HCT116 (cell line): ENCODE measurements around the gene KDM3B. TPM values are rescaled to one million over a fixed set of nuclear protein-coding genes. Genes with fewer than 3 reads are reported as not detected.

Experiments used
- ATAC-seq: fragments of 200-7000 bp; cut with Tn5 transposase; 2 replicates; pipeline ENCODE4 v1.9.1; 2020; ENCODE audit warnings: mild to moderate bottlenecking, moderate library complexity
- BruUV-seq: library from RNA; stranded (reverse); fragments of 400-500 nt; replicated peaks from 2 replicates; lab custom pipeline; 2021; lab: Mats Ljungman, UMichigan
- CTCF ChIA-PET: fragments of 300-600 bp; sonication (Branson Sonifier 250); formaldehyde crosslinking; loops from one replicate; lab custom pipeline; 2021; ENCODE audit warnings: antibody characterized with exemption; lab: Charles Lee
- POLR2A ChIA-PET: fragments of 300-600, 350-600 bp; sonication (Branson Sonifier 250); formaldehyde crosslinking; loops from one replicate; lab custom pipeline; 2021; ENCODE audit warnings: antibody characterized with exemption; lab: Charles Lee
- RAD21 ChIA-PET, 2 experiments: fragments of 300-600 bp; sonication (Branson Sonifier 250); formaldehyde crosslinking; loops; one replicate each; lab custom pipeline; 2023; ENCODE audit warnings: low total read pairs in 2 of 2; ENCODE audit not compliant: uncharacterized antibody in 2 of 2, unreplicated experiment in 2 of 2, low non-redundant PET in 1 of 2; lab: Charles Lee
- DNase-seq: peaks from one replicate; pipeline ENCODE4 v3.0.0-alpha.2; 2010; ENCODE audit warnings: low read depth, low spot score
- H2AFZ ChIP-seq: fragments of 200-600 bp; shearing (Covaris generic), sonication (generic); 2 replicates; pipeline ENCODE4 v1.6.1; 2017; ENCODE audit warnings: low read depth, mixed run types, mixed read lengths, antibody characterized with exemption, low read length; ENCODE audit not compliant: poor library complexity, severe bottlenecking
- H3K27ac ChIP-seq: 2 replicates; pipeline ENCODE4 v1.5.1; 2012; ENCODE audit warnings: low read depth, low read length
- H3K27me3 ChIP-seq: fragments of 200-600 bp; sonication (generic); 2 replicates; pipeline ENCODE4 v1.6.1; 2016; ENCODE audit warnings: mixed run types, low read length, mixed read lengths; ENCODE audit not compliant: insufficient read depth
- H3K36me3 ChIP-seq, 2 experiments: fragments of 200-500 bp in 1 of 2; fragments of 200-600 bp in 1 of 2; sonication (Bioruptor generic) in 1 of 2; sonication (generic) in 1 of 2; 2 replicates each; pipeline versions ENCODE4 v1.5.1 to v1.6.1; 2014 to 2016; ENCODE audit warnings: low read length in 2 of 2, inconsistent platforms in 1 of 2, mixed read lengths in 1 of 2, mixed run types in 1 of 2; ENCODE audit not compliant: insufficient read depth in 2 of 2, control insufficient read depth in 1 of 2
- H3K4me1 ChIP-seq, 2 experiments: fragments of 200-600 bp in 1 of 2; sonication (generic) in 1 of 2; 2 replicates each; pipeline versions ENCODE4 v1.5.1 to v1.6.1; 2012 to 2017; ENCODE audit warnings: low read length in 2 of 2, inconsistent platforms in 1 of 2, mild to moderate bottlenecking in 1 of 2, mixed read lengths in 1 of 2, mixed run types in 1 of 2, moderate library complexity in 1 of 2; ENCODE audit not compliant: insufficient read depth in 2 of 2, control insufficient read depth in 1 of 2
- H3K4me2 ChIP-seq: fragments of 200-600 bp; sonication (generic); 2 replicates; pipeline ENCODE4 v1.6.1; 2017; ENCODE audit warnings: mixed run types, low read length, mixed read lengths
- H3K4me3 ChIP-seq, 2 experiments: fragments of 200-600 bp in 1 of 2; sonication (generic) in 1 of 2; replicated peaks in 1 of 2; 2 replicates each; pipeline ENCODE4 v1.5.1; 2011 to 2016; ENCODE audit warnings: low read length in 2 of 2, control low read depth in 1 of 2, low read depth in 1 of 2, mild to moderate bottlenecking in 1 of 2, mixed read lengths in 1 of 2, mixed run types in 1 of 2
- H3K79me2 ChIP-seq: fragments of 200-600 bp; sonication (generic); 2 replicates; pipeline ENCODE4 v1.6.1; 2017; ENCODE audit warnings: mild to moderate bottlenecking, mixed run types, low read length, moderate library complexity, mixed read lengths; ENCODE audit not compliant: insufficient read depth
- H3K9ac ChIP-seq: fragments of 200-600 bp; sonication (generic); 2 replicates; pipeline ENCODE4 v1.6.1; 2016; ENCODE audit warnings: low read length, mixed read lengths
- H3K9me2 ChIP-seq: fragments of 200-600 bp; sonication (generic), shearing (Covaris generic); 2 replicates; pipeline ENCODE4 v1.6.1; 2017; ENCODE audit warnings: mixed run types, mild to moderate bottlenecking, moderate library complexity; ENCODE audit not compliant: insufficient read depth
- H3K9me3 ChIP-seq, 2 experiments: fragments of 200-500 bp in 1 of 2; fragments of 200-600 bp in 1 of 2; sonication (Bioruptor generic) in 1 of 2; sonication (generic) in 1 of 2; 2 replicates each; pipeline ENCODE4 v1.6.1; 2014 to 2017; ENCODE audit warnings: low read length in 2 of 2, mixed read lengths in 2 of 2, inconsistent platforms in 1 of 2, low read depth in 1 of 2, mild to moderate bottlenecking in 1 of 2, mixed run types in 1 of 2, moderate library complexity in 1 of 2; ENCODE audit not compliant: control insufficient read depth in 1 of 2, insufficient read depth in 1 of 2
- H4K20me1 ChIP-seq: fragments of 200-600 bp; sonication (generic), shearing (Covaris generic); 2 replicates; pipeline ENCODE4 v1.6.1; 2017; ENCODE audit warnings: mixed run types, mild to moderate bottlenecking, moderate library complexity; ENCODE audit not compliant: insufficient read depth
- CBX3 ChIP-seq: IDR thresholded peaks from 2 replicates; pipeline ENCODE4 v1.6.1; 2012; ENCODE audit warnings: low read depth
- ELF1 ChIP-seq: IDR thresholded peaks from 2 replicates; pipeline ENCODE4 v1.6.1; 2012; ENCODE audit warnings: low read depth, borderline replicate concordance
- EZH2 ChIP-seq: fragments of 200-600 bp; sonication (generic); IDR thresholded peaks from 2 replicates; pipeline ENCODE4 v1.6.1; 2017; ENCODE audit warnings: antibody characterized with exemption, mixed run types
- EZH2phosphoT487 ChIP-seq: fragments of 200-600 bp; IDR thresholded peaks from 2 replicates; pipeline ENCODE4 v1.6.1; 2018; ENCODE audit warnings: antibody characterized with exemption, borderline replicate concordance
- FOSL1 ChIP-seq: IDR thresholded peaks from 2 replicates; pipeline ENCODE4 v1.6.1; 2012; ENCODE audit warnings: low read depth
- JUND ChIP-seq: IDR thresholded peaks from 2 replicates; pipeline ENCODE4 v1.6.1; 2012
- POLR2A ChIP-seq: IDR thresholded peaks from 2 replicates; pipeline ENCODE4 v1.7.0; 2011; ENCODE audit warnings: borderline replicate concordance; ENCODE audit not compliant: insufficient read depth, insufficient read length; ENCODE audit errors: extremely low read depth
- POLR2AphosphoS5 ChIP-seq: IDR thresholded peaks from 2 replicates; pipeline ENCODE4 v1.6.1; 2011; ENCODE audit warnings: mild to moderate bottlenecking, low read depth, low read length, moderate library complexity
- SIN3A ChIP-seq: IDR thresholded peaks from 2 replicates; pipeline ENCODE4 v1.6.1; 2012; ENCODE audit warnings: low read depth
- SP1 ChIP-seq: IDR thresholded peaks from 2 replicates; pipeline ENCODE4 v1.6.1; 2012; ENCODE audit warnings: low read depth
- SRF ChIP-seq: IDR thresholded peaks from 2 replicates; pipeline ENCODE4 v1.6.1; 2012; ENCODE audit warnings: low read depth
- TCF7L2 ChIP-seq: IDR thresholded peaks from 2 replicates; pipeline ENCODE4 v1.7.0; 2011; ENCODE audit warnings: borderline replicate concordance, inconsistent platforms; ENCODE audit not compliant: insufficient read depth, insufficient read length; ENCODE audit errors: extremely low read depth
- YY1 ChIP-seq: IDR thresholded peaks from 2 replicates; pipeline ENCODE4 v1.6.1; 2011; ENCODE audit warnings: low read length, low read depth, moderate library complexity, mild to moderate bottlenecking; ENCODE audit not compliant: insufficient replicate concordance; ENCODE audit errors: extremely low read depth
- ZNF274 ChIP-seq: fragments of 200-500 bp; sonication (Bioruptor generic); IDR thresholded peaks from 2 replicates; pipeline ENCODE4 v1.6.1; 2014; ENCODE audit warnings: mild to moderate bottlenecking, low read depth, low read length, inconsistent platforms
- intact Hi-C: fragments of 100-400 bp; cut with micrococcal nuclease; formaldehyde crosslinking; loops from 2 replicates; pipeline ENCODE4 v1.10.0; 2022
- total RNA-seq: library from RNA; stranded (reverse); gene quantifications from one replicate; pipeline ENCODE4 v1.2.1, GENCODE V29; 2021; ENCODE audit not compliant: unreplicated experiment
- TF ChIP-seq, protein P1 (sequence below): IDR thresholded peaks from 2 replicates; pipeline ENCODE4 v1.6.1; 2012
- TF ChIP-seq, protein P2 (sequence below): IDR thresholded peaks from 2 replicates; pipeline ENCODE4 v1.6.1; 2011; ENCODE audit warnings: mild to moderate bottlenecking, low read length, moderate library complexity; ENCODE audit not compliant: insufficient replicate concordance; ENCODE audit errors: extremely low read depth
- TF ChIP-seq, protein P3 (sequence below), 3 experiments: fragments of 200-600 bp in 1 of 3; sonication (generic) in 1 of 3; IDR thresholded peaks in 2 of 3; conservative IDR thresholded peaks in 1 of 3; 2 replicates each; pipeline ENCODE4 v1.5.1; 2012 to 2017; ENCODE audit warnings: low read depth in 2 of 3, low read length in 2 of 3, antibody characterized with exemption in 1 of 3, borderline replicate concordance in 1 of 3, control low read depth in 1 of 3, mild to moderate bottlenecking in 1 of 3, mixed read lengths in 1 of 3, mixed run types in 1 of 3, moderate library complexity in 1 of 3; ENCODE audit not compliant: insufficient read depth in 1 of 3
- TF ChIP-seq, protein P4 (sequence below): IDR thresholded peaks from 2 replicates; pipeline ENCODE4 v1.6.1; 2012; ENCODE audit warnings: low read depth

The KDM3B gene
- total RNA-seq, 1 experiment from 2014 or later = 65.1 TPM

GRCh38 chr5:138349852-138350562 is 2.5 kb upstream of the KDM3B start:
- BruUV-seq = no TSS peak
- ChIA-PET RAD21 (no interaction called here), POLR2A (interaction anchor here (7.0 kb wide), 1 partner anchor 11 kb away, joined by 59 read pairs; the partner anchor contains the start of gene FAM53C), CTCF (interaction anchor here (4.6 kb wide), 1 partner anchor 9 kb away, joined by 40 read pairs; no protein-coding TSS in a partner anchor)
- 0 out of 2 replicates have a peak, but pooled peaks cover 4% of the 10 kb centered on the region for H4K20me1 ChIP-seq
- H3K36me3 ChIP-seq = peaks cover 19 to 30% of the 10 kb centered on the region in 2 experiments
- intact Hi-C loops = loop anchor here (5.0 kb wide), 1 partner anchor 173 kb away; the partner anchor contains the start of genes BRD8 and KIF20A
- no peak overlapping the region for H3K9ac ChIP-seq
- ATAC-seq (no peak), DNase-seq (no peak)
- TF ChIP-seq ZNF274 = no peak
- TF ChIP-seq EZH2 = no peak
- TF ChIP-seq JUND = no peak
- no peak for TF ChIP-seq ELF1
- no peak for TF ChIP-seq SRF
- TF ChIP-seq, protein P1, sequence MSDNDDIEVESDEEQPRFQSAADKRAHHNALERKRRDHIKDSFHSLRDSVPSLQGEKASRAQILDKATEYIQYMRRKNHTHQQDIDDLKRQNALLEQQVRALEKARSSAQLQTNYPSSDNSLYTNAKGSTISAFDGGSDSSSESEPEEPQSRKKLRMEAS = no peak
- TF ChIP-seq EZH2phosphoT487 = no peak
- TF ChIP-seq, protein P2, sequence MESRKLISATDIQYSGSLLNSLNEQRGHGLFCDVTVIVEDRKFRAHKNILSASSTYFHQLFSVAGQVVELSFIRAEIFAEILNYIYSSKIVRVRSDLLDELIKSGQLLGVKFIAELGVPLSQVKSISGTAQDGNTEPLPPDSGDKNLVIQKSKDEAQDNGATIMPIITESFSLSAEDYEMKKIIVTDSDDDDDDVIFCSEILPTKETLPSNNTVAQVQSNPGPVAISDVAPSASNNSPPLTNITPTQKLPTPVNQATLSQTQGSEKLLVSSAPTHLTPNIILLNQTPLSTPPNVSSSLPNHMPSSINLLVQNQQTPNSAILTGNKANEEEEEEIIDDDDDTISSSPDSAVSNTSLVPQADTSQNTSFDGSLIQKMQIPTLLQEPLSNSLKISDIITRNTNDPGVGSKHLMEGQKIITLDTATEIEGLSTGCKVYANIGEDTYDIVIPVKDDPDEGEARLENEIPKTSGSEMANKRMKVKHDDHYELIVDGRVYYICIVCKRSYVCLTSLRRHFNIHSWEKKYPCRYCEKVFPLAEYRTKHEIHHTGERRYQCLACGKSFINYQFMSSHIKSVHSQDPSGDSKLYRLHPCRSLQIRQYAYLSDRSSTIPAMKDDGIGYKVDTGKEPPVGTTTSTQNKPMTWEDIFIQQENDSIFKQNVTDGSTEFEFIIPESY = no peak
- TF ChIP-seq TCF7L2 = no peak
- TF ChIP-seq, protein P3, sequence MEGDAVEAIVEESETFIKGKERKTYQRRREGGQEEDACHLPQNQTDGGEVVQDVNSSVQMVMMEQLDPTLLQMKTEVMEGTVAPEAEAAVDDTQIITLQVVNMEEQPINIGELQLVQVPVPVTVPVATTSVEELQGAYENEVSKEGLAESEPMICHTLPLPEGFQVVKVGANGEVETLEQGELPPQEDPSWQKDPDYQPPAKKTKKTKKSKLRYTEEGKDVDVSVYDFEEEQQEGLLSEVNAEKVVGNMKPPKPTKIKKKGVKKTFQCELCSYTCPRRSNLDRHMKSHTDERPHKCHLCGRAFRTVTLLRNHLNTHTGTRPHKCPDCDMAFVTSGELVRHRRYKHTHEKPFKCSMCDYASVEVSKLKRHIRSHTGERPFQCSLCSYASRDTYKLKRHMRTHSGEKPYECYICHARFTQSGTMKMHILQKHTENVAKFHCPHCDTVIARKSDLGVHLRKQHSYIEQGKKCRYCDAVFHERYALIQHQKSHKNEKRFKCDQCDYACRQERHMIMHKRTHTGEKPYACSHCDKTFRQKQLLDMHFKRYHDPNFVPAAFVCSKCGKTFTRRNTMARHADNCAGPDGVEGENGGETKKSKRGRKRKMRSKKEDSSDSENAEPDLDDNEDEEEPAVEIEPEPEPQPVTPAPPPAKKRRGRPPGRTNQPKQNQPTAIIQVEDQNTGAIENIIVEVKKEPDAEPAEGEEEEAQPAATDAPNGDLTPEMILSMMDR (IDR thresholded peaks at IDR 0.05 in 2 of 3, conservative IDR thresholded peaks at IDR 0.05 in 1 of 3; ENCODE audit: borderline replicate concordance in 1 of 3, insufficient read depth in 1 of 3, low read depth in 2 of 3, low read length in 2 of 3) = no peak
- no peak for TF ChIP-seq CBX3
- no peak for TF ChIP-seq SIN3A
- no peak for TF ChIP-seq YY1
- no peak for TF ChIP-seq POLR2AphosphoS5
- TF ChIP-seq, protein P4, sequence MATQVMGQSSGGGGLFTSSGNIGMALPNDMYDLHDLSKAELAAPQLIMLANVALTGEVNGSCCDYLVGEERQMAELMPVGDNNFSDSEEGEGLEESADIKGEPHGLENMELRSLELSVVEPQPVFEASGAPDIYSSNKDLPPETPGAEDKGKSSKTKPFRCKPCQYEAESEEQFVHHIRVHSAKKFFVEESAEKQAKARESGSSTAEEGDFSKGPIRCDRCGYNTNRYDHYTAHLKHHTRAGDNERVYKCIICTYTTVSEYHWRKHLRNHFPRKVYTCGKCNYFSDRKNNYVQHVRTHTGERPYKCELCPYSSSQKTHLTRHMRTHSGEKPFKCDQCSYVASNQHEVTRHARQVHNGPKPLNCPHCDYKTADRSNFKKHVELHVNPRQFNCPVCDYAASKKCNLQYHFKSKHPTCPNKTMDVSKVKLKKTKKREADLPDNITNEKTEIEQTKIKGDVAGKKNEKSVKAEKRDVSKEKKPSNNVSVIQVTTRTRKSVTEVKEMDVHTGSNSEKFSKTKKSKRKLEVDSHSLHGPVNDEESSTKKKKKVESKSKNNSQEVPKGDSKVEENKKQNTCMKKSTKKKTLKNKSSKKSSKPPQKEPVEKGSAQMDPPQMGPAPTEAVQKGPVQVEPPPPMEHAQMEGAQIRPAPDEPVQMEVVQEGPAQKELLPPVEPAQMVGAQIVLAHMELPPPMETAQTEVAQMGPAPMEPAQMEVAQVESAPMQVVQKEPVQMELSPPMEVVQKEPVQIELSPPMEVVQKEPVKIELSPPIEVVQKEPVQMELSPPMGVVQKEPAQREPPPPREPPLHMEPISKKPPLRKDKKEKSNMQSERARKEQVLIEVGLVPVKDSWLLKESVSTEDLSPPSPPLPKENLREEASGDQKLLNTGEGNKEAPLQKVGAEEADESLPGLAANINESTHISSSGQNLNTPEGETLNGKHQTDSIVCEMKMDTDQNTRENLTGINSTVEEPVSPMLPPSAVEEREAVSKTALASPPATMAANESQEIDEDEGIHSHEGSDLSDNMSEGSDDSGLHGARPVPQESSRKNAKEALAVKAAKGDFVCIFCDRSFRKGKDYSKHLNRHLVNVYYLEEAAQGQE = no peak
- no peak for TF ChIP-seq SP1
- TF ChIP-seq POLR2A = no peak
- TF ChIP-seq FOSL1 = no peak
- H3K4me2 ChIP-seq = no peak overlapping the region
- H3K79me2 ChIP-seq = peaks cover 21% of the 10 kb centered on the region
- H2AFZ ChIP-seq = no peak overlapping the region
- no peaks in the 10 kb centered on the region for H3K27me3 ChIP-seq
- H3K4me1 ChIP-seq = peaks cover 0 to 13% of the 10 kb centered on the region in 2 experiments; a peak in 2 of 4 replicates
- no peak overlapping the region for H3K4me3 ChIP-seq
- H3K9me2 ChIP-seq = no peaks in the 10 kb centered on the region
- H3K9me3 ChIP-seq = peaks cover 0 to 17% of the 10 kb centered on the region in 2 experiments; a peak in 2 of 4 replicates
- no peak overlapping the region for H3K27ac ChIP-seq
